Tibial nerve (tissue), 4 donors: Measurements from ENCODE around the gene AIF1.

Experiments
- CTCF ChIP-seq, 5 experiments: fragments of 200-600 bp in 3 of 5; fragments of 450-650 bp in 2 of 5; sonication (generic) in 3 of 5; IDR thresholded peaks; one replicate each; pipeline ENCODE4 v1.5.1; 2016 to 2019; ENCODE audit warnings: antibody characterized with exemption in 5 of 5, mild to moderate bottlenecking in 3 of 5, moderate library complexity in 2 of 5
- EP300 ChIP-seq, 2 donors: sonication (generic); formaldehyde crosslinking; IDR thresholded peaks; one replicate each; pipeline ENCODE4 v1.6.1; 2017; ENCODE audit warnings: antibody characterized with exemption in 2 of 2, mild to moderate bottlenecking in 1 of 2
- POLR2A ChIP-seq, 2 donors: fragments of 450-650 bp; IDR thresholded peaks; one replicate each; pipeline ENCODE4 v1.6.1; 2017; ENCODE audit warnings: antibody characterized with exemption in 2 of 2, mild to moderate bottlenecking in 2 of 2, moderate library complexity in 2 of 2

DNA sequence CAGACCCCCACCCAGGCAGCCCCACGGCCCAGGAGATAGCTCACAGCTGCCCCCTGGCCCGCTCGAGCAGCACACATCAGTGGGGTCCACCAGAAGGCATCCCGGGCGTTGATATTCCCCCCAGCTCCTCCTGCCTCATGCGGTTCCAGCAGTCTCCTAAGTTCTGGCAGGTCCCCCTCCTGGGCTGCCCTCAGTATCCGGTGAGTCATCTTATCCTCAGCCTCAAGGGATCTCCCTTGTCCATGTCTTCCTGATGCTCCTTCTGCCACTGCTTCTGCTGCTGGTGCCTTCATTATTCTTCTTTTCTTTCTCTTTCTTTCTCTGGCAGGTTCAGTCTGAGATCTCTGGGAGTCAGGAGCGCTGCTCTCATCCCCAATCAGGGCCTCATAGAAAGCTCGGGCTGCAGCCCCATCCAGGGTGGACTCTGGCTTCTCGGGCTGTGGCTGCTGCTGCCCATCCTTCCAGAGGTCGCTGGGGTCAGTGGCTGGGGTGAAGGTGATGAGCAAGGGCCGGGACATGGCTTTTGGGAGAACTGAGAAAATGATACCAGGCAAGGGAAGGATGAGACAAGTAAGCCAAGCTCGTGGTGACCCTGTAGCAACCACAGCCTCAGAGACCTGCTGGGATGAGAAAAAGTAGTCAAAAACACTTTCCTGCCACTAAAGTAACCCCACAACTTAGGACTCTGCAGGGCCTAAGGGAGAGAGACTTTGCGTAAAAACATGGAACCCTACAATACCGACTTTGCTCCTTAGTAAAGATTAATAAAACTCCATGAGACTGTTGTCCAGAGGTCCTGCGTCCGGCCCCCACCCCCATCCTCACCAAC, 49.1 kb downstream of the AIF1 start:
- TF ChIP-seq CTCF (IDR thresholded peaks at IDR 0.05) (no peak), EP300 (IDR thresholded peaks at IDR 0.05) (peak in 1 of 2 donors; percentile 30), POLR2A (IDR thresholded peaks at IDR 0.05) (no peak)
